GM12801 (cell line): ENCODE measurements around the gene PCDHGA6.

Experiments used
- CTCF ChIP-seq: IDR thresholded peaks from one replicate; pipeline ENCODE4 v1.5.1; 2011; ENCODE audit warnings: control low read depth; ENCODE audit not compliant: insufficient read length; ENCODE audit errors: extremely low read depth

PCDHGA6 gene

GRCh38 chr5:141369994-141370848 is 3.5 kb upstream of the PCDHGA6 start, which contains the start of gene PCDHGB3:
Gene PCDHGB3, plus strand, starts transcription at chr5:141370242. Its CDS starts 153 bp downstream, at chr5:141370395.
- TF ChIP-seq CTCF = no peak

DNA sequence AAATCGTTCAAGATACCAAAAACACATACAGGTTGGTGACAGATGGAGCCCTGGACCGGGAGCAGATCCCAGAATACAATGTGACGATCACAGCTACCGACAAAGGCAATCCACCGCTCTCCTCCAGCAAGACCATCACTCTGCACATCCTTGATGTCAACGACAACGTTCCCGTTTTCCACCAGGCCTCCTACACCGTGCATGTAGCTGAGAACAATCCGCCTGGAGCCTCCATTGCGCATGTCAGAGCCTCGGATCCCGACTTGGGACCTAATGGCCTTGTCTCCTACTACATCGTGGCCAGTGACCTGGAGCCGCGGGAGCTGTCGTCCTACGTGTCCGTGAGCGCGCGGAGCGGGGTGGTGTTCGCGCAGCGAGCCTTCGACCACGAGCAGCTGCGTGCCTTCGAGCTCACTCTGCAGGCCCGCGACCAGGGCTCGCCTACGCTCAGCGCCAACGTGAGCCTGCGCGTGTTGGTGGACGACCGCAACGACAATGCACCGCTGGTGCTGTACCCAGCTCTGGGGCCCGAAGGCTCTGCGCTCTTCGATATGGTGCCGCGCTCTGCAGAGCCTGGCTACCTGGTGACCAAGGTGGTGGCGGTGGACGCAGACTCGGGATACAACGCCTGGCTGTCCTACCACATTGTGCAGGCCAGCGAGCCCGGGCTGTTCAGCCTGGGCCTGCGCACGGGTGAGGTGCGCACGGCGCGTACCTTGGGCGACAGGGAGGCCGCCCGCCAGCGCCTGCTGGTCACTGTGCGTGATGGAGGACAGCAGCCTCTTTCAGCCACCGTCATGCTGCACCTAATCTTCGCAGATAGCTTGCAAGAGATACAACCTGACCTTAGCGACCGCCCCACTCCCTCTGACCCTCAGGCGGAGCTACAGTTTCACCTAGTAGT is 1.9 kb upstream of the PCDHGA6 start:
- TF ChIP-seq CTCF = no peak

- TF ChIP-seq CTCF = no peak
Measured at GRCh38 chr5:141374627-141375026, 936 bp downstream of the PCDHGA6 start.

DNA sequence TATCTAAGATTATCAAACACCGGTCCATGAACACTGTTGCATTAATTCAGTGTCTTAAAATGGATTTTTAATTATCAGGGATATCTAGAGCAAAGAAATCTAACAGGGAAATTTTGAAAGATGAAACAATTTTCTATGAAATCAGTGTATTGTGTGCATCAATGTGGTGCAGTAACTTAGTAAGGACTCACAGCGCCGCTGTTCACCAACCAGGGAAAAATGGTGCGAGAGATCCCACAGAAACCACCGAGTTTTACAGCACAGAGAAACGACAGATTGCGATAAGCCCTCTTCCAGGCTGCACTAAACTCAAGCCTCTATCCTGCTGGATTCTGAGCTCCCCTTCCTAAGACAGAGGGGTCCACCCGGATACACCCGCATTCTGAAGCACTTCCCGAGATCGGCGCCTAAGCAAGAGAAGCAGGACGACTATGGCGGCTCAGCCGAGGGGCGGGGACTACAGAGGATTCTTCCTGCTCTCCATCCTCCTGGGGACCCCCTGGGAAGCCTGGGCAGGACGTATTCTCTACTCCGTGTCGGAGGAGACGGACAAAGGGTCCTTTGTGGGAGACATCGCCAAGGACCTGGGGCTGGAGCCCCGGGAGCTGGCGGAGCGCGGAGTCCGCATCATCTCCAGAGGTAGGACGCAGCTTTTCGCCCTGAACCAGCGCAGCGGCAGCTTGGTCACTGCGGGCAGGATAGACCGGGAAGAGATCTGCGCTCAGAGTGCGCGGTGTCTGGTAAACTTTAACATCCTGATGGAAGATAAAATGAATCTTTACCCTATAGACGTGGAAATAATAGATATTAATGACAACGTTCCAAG is 9.0 kb downstream of the PCDHGA6 start, which contains the start of gene PCDHGA7:
TSS of gene PCDHGA7 (plus strand) at position 274 of the 826 bp plus-strand sequence. CDS start at position 432, 158 bp downstream.
- no peak for TF ChIP-seq CTCF

DNA sequence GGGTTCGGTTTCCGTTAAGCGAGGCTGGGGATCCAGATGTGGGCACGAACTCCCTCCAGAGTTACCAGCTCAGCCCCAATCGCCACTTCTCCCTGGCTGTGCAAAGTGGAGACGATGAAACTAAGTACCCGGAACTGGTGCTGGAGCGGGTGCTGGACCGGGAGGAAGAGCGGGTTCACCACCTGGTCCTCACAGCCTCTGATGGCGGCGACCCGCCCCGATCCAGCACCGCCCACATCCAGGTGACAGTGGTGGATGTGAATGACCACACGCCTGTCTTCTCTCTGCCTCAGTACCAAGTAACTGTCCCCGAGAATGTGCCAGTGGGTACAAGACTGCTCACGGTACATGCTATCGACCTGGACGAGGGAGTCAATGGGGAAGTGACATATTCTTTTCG is 9.7 kb downstream of the PCDHGA6 start:
- TF ChIP-seq CTCF = no peak

DNA sequence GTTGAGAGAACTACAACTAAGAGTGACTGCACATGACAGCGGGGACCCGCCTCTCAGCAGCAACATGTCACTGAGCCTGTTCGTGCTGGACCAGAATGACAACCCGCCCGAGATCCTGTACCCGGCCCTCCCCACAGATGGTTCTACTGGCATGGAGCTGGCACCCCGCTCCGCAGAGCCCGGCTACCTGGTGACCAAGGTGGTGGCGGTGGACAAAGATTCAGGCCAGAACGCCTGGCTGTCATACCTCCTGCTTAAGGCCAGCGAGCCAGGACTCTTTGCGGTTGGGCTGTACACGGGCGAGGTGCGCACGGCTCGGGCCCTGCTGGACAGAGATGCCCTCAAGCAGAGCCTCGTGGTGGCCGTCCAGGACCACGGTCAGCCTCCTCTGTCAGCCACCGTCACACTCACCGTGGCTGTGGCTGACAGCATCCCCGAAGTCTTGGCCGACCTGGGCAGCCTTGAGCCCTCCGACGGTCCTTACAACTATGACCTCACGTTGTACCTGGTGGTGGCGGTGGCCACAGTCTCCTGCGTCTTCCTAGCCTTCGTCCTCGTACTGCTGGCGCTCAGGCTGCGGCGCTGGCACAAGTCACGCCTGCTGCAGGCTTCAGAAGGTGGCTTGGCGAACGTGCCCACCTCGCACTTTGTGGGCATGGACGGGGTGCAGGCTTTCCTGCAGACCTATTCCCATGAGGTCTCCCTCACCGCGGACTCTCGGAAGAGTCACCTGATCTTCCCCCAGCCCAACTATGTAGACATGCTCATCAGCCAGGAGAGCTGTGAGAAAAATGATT is 11.0 kb downstream of the PCDHGA6 start:
- no peak for TF ChIP-seq CTCF
